Neural cell (in vitro differentiated cells): ENCODE measurements around the gene FGF16. TPM values are rescaled to one million over a fixed set of nuclear protein-coding genes. Genes with fewer than 3 reads are reported as not detected.

ENCODE experiments used
- H2AFZ ChIP-seq: fragments of 200-600, 300-800 bp; sonication (generic), shearing (Covaris generic); 2 replicates; pipeline ENCODE4 v1.6.0; 2014; ENCODE audit warnings: low read depth, mild to moderate bottlenecking, antibody characterized with exemption, low read length, moderate library complexity
- H3F3A ChIP-seq: fragments of 200-600 bp; shearing (Covaris generic); 2 replicates; pipeline ENCODE4 v1.6.1; 2016; ENCODE audit warnings: mild to moderate bottlenecking, moderate library complexity, mixed read lengths, antibody characterized with exemption, low read length; ENCODE audit not compliant: insufficient read depth, poor library complexity, severe bottlenecking
- H3K27ac ChIP-seq: fragments of 200-600, 300-800 bp; sonication (generic), shearing (Covaris generic); 2 replicates; pipeline ENCODE4 v1.5.1; 2014; ENCODE audit warnings: mild to moderate bottlenecking, low read length, moderate library complexity
- H3K27me3 ChIP-seq: fragments of 300-800, 200-600 bp; sonication (generic), shearing (Covaris generic); 2 replicates; pipeline ENCODE4 v1.6.0; 2014; ENCODE audit warnings: mild to moderate bottlenecking, low read depth, low read length, moderate library complexity; ENCODE audit not compliant: insufficient read depth
- H3K36me3 ChIP-seq: fragments of 300-800, 200-600 bp; sonication (generic), shearing (Covaris generic); 2 replicates; pipeline ENCODE4 v1.5.1; 2014; ENCODE audit warnings: mild to moderate bottlenecking, antibody characterized with exemption, low read length, moderate library complexity; ENCODE audit not compliant: insufficient read depth
- H3K4me2 ChIP-seq: fragments of 300-800, 200-600 bp; sonication (generic), shearing (Covaris generic); 2 replicates; pipeline ENCODE4 v1.6.0; 2014; ENCODE audit warnings: mild to moderate bottlenecking, low read length
- H3K4me3 ChIP-seq: fragments of 300-800, 200-600 bp; sonication (generic), shearing (Covaris generic); 2 replicates; pipeline ENCODE4 v1.5.1; 2014; ENCODE audit warnings: mild to moderate bottlenecking, low read length, moderate library complexity
- H3K79me2 ChIP-seq: fragments of 200-600 bp; shearing (Covaris generic); replicated peaks from 2 replicates; pipeline ENCODE4 v1.6.0; 2014; ENCODE audit warnings: mild to moderate bottlenecking, low read length, moderate library complexity; ENCODE audit not compliant: insufficient read depth
- H3K9ac ChIP-seq: fragments of 300-800, 200-600 bp; sonication (generic), shearing (Covaris generic); 2 replicates; pipeline ENCODE4 v1.6.1; 2016; ENCODE audit warnings: mild to moderate bottlenecking, low read length, mixed read lengths
- H3K9me2 ChIP-seq: fragments of 200-600 bp; shearing (Covaris generic); 2 replicates; pipeline ENCODE4 v1.6.1; 2016; ENCODE audit warnings: mild to moderate bottlenecking, low read length, mixed read lengths; ENCODE audit not compliant: insufficient read depth
- H3K9me3 ChIP-seq: fragments of 200-600, 300-800 bp; sonication (generic), shearing (Covaris generic); 2 replicates; pipeline ENCODE4 v1.6.1; 2016; ENCODE audit warnings: mild to moderate bottlenecking, mixed run types, low read length, moderate library complexity, mixed read lengths
- H4K20me1 ChIP-seq: fragments of 200-600 bp; shearing (Covaris generic); 2 replicates; pipeline ENCODE4 v1.6.1; 2016; ENCODE audit warnings: mild to moderate bottlenecking, mixed run types; ENCODE audit not compliant: insufficient read depth
- EP300 ChIP-seq: fragments of 450-650 bp; conservative IDR thresholded peaks from 2 replicates; pipeline ENCODE4 v1.6.1; 2014; ENCODE audit warnings: antibody characterized with exemption, mild to moderate bottlenecking, moderate library complexity; ENCODE audit not compliant: poor library complexity, severe bottlenecking
- EZH2 ChIP-seq: fragments of 200-600, 300-800 bp; shearing (Covaris generic), sonication (generic); IDR thresholded peaks from 2 replicates; pipeline ENCODE4 v1.6.1; 2014; ENCODE audit warnings: antibody characterized with exemption, low read length, borderline replicate concordance, mild to moderate bottlenecking; ENCODE audit not compliant: insufficient read depth, poor library complexity, severe bottlenecking
- MXI1 ChIP-seq: fragments of 450-650 bp; conservative IDR thresholded peaks from 2 replicates; pipeline ENCODE4 v1.6.1; 2014; ENCODE audit warnings: antibody characterized with exemption, mild to moderate bottlenecking; ENCODE audit not compliant: poor library complexity, severe bottlenecking
- POLR2AphosphoS5 ChIP-seq: IDR thresholded peaks from 2 replicates; pipeline ENCODE4 v1.6.1; 2012
- RAD21 ChIP-seq: fragments of 450-650 bp; conservative IDR thresholded peaks from 2 replicates; pipeline ENCODE4 v1.6.1; 2014; ENCODE audit warnings: antibody characterized with exemption, mild to moderate bottlenecking, moderate library complexity
- SMC3 ChIP-seq: fragments of 450-650 bp; conservative IDR thresholded peaks from 2 replicates; pipeline ENCODE4 v1.6.1; 2014; ENCODE audit warnings: antibody characterized with exemption, mild to moderate bottlenecking, moderate library complexity; ENCODE audit not compliant: poor library complexity
- TAF1 ChIP-seq: IDR thresholded peaks from 2 replicates; pipeline ENCODE4 v1.6.1; 2012; ENCODE audit warnings: low read depth
- polyA plus RNA-seq: library from polyadenylated mRNA; depleted of rRNA; stranded (reverse); fragments of >200 nt; gene quantifications from 2 replicates; pipeline ENCODE4 v1.2.3, GENCODE V29; 2014
- TF ChIP-seq, protein P1 (sequence below): IDR thresholded peaks from 2 replicates; pipeline ENCODE4 v1.6.1; 2012; ENCODE audit warnings: borderline replicate concordance
- TF ChIP-seq, protein P2 (sequence below): fragments of 450-650 bp; IDR thresholded peaks from 2 replicates; pipeline ENCODE4 v1.5.1; 2014; ENCODE audit warnings: antibody characterized with exemption, mild to moderate bottlenecking, moderate library complexity; ENCODE audit not compliant: poor library complexity, severe bottlenecking

Gene FGF16
- polyA plus RNA-seq, 1 donor from 2014 or later = not detected

DNA sequence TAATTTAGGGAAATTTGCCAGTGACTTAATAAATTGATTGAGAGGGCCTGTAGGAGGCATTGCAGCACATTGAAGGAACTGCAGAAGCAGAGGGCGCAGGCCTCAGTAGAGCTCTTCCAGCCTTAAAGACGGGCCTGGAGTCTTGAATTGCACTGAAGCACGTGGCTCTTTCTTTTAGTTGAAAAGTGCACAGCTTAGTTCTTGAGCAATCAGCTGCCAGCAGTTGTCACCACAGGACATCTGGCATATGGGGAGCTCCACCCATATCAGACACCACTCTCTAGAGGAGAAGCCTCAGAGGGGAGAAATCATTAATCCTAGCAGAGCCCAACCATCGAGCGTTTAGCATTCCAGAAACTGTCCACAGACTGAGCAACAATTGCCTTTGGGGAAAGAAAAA, 16.0 kb upstream of the FGF16 start:
- Histone ChIP-seq H2AFZ (no peak overlapping the region), H3K9me2 (no peaks in the 10 kb centered on the region), H4K20me1 (no peaks in the 10 kb centered on the region), H3K4me3 (no peak overlapping the region), H3K4me2 (no peak overlapping the region), H3K79me2 (no peaks in the 10 kb centered on the region), H3K27me3 (no peaks in the 10 kb centered on the region), H3K9me3 (no peaks in the 10 kb centered on the region), H3F3A (no peaks in the 10 kb centered on the region), H3K36me3 (no peaks in the 10 kb centered on the region), H3K9ac (no peak overlapping the region), H3K27ac (no peak overlapping the region)
- TF ChIP-seq POLR2AphosphoS5 = no peak
- TF ChIP-seq, protein P1, sequence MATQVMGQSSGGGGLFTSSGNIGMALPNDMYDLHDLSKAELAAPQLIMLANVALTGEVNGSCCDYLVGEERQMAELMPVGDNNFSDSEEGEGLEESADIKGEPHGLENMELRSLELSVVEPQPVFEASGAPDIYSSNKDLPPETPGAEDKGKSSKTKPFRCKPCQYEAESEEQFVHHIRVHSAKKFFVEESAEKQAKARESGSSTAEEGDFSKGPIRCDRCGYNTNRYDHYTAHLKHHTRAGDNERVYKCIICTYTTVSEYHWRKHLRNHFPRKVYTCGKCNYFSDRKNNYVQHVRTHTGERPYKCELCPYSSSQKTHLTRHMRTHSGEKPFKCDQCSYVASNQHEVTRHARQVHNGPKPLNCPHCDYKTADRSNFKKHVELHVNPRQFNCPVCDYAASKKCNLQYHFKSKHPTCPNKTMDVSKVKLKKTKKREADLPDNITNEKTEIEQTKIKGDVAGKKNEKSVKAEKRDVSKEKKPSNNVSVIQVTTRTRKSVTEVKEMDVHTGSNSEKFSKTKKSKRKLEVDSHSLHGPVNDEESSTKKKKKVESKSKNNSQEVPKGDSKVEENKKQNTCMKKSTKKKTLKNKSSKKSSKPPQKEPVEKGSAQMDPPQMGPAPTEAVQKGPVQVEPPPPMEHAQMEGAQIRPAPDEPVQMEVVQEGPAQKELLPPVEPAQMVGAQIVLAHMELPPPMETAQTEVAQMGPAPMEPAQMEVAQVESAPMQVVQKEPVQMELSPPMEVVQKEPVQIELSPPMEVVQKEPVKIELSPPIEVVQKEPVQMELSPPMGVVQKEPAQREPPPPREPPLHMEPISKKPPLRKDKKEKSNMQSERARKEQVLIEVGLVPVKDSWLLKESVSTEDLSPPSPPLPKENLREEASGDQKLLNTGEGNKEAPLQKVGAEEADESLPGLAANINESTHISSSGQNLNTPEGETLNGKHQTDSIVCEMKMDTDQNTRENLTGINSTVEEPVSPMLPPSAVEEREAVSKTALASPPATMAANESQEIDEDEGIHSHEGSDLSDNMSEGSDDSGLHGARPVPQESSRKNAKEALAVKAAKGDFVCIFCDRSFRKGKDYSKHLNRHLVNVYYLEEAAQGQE = no peak
- TF ChIP-seq EP300 = no peak
- no peak for TF ChIP-seq RAD21
- TF ChIP-seq SMC3 = no peak
- TF ChIP-seq, protein P2, sequence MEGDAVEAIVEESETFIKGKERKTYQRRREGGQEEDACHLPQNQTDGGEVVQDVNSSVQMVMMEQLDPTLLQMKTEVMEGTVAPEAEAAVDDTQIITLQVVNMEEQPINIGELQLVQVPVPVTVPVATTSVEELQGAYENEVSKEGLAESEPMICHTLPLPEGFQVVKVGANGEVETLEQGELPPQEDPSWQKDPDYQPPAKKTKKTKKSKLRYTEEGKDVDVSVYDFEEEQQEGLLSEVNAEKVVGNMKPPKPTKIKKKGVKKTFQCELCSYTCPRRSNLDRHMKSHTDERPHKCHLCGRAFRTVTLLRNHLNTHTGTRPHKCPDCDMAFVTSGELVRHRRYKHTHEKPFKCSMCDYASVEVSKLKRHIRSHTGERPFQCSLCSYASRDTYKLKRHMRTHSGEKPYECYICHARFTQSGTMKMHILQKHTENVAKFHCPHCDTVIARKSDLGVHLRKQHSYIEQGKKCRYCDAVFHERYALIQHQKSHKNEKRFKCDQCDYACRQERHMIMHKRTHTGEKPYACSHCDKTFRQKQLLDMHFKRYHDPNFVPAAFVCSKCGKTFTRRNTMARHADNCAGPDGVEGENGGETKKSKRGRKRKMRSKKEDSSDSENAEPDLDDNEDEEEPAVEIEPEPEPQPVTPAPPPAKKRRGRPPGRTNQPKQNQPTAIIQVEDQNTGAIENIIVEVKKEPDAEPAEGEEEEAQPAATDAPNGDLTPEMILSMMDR = no peak
- no peak for TF ChIP-seq EZH2
- no peak for TF ChIP-seq MXI1
- TF ChIP-seq TAF1 = no peak

DNA sequence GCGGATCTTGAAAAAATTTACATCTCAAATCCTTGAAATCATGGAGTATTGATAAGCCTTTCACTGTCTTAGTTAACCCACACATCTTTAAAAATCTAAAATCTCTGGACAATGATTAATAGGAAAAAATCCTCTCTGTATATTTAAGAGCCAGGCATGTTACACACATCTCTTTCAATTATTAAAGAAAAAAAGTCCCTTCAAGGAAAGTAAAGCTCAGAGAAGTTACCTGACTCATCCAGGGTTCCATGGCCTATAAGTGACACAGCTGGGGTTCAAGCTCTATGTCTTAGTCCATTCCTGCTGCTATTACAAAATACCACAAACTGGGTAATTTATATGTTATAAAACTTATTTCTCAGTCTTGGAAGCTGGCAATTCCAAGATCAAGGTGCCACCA, 14.2 kb upstream of the FGF16 start:
- Histone ChIP-seq H3K4me3 (no peak overlapping the region), H2AFZ (no peak overlapping the region), H3K4me2 (no peak overlapping the region), H3F3A (no peaks in the 10 kb centered on the region), H3K9ac (no peak overlapping the region), H3K9me3 (no peaks in the 10 kb centered on the region), H4K20me1 (no peaks in the 10 kb centered on the region), H3K36me3 (no peaks in the 10 kb centered on the region), H3K27me3 (no peaks in the 10 kb centered on the region), H3K9me2 (no peaks in the 10 kb centered on the region), H3K79me2 (no peaks in the 10 kb centered on the region), H3K27ac (no peak overlapping the region)
- no peak for TF ChIP-seq EZH2
- TF ChIP-seq TAF1 = no peak

DNA sequence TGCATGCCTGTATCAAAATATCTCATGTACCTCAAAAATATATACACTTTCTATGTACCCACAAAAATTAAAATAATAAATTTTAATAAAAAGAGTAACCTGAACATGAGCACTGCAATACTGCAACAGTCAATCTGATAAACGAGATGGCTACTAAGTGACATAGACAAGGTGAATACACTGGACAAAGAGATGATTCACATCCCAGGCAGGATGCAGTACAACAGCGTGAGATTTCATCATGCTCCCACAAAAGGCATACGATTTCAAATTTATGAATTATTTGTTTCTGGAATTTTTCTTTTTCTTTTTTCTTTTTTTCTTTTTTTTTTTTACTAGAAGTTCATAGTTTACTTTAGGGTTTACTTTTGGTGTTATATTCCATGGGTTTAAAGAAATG, 12.2 kb upstream of the FGF16 start:
- no peaks in the 10 kb centered on the region for H3K79me2 ChIP-seq
- no peak overlapping the region for H3K4me2 ChIP-seq
- H2AFZ ChIP-seq = no peak overlapping the region
- no peak overlapping the region for H3K9ac ChIP-seq
- H3K9me2 ChIP-seq = no peaks in the 10 kb centered on the region
- no peaks in the 10 kb centered on the region for H3K9me3 ChIP-seq
- TF ChIP-seq, protein P2 = no peak
- TF ChIP-seq POLR2AphosphoS5 (no peak), RAD21 (no peak), EP300 (no peak), MXI1 (no peak), EZH2 (no peak), SMC3 (no peak)
- H3K36me3 ChIP-seq = no peaks in the 10 kb centered on the region
- no peaks in the 10 kb centered on the region for H4K20me1 ChIP-seq
- H3F3A ChIP-seq = no peaks in the 10 kb centered on the region
- no peaks in the 10 kb centered on the region for H3K27me3 ChIP-seq
- H3K4me3 ChIP-seq = no peak overlapping the region
- H3K27ac ChIP-seq = no peak overlapping the region
